Subcutaneous adipose tissue (tissue), 4 donors: Measurements from ENCODE around the gene KRTAP10-10. TPM values are rescaled to one million over a fixed set of nuclear protein-coding genes. Genes with fewer than 3 reads are reported as not detected.

ENCODE experiments used
- CTCF ChIP-seq: fragments of 450-650 bp; IDR thresholded peaks from one replicate; pipeline ENCODE4 v1.5.1; 2016; ENCODE audit warnings: low read depth, mild to moderate bottlenecking, control low read depth, antibody characterized with exemption, moderate library complexity
- total RNA-seq, 4 donors: library from RNA; depleted of rRNA; stranded (reverse); fragments of >200 nt; gene quantifications; one replicate each; pipeline ENCODE4 v1.1.0, GENCODE V29; 2016

The KRTAP10-10 gene
- total RNA-seq, 4 donors from 2014 or later, result not detected

GRCh38 chr21:44616591-44616926, 20.6 kb upstream of the KRTAP10-10 start:
- TF ChIP-seq CTCF, result no peak

GRCh38 chr21:44617071-44617501, 20.1 kb upstream of the KRTAP10-10 start:
- no peak for TF ChIP-seq CTCF

GRCh38 chr21:44618504-44618903, 18.7 kb upstream of the KRTAP10-10 start:
- TF ChIP-seq CTCF, result no peak

- TF ChIP-seq CTCF, result no peak
These were observed 18.2 kb upstream of the KRTAP10-10 start for GRCh38 chr21:44618909-44619308.

GRCh38 chr21:44619886-44620285, 17.3 kb upstream of the KRTAP10-10 start:
- no peak for TF ChIP-seq CTCF

GRCh38 chr21:44623575-44623974, 13.6 kb upstream of the KRTAP10-10 start:
- no peak for TF ChIP-seq CTCF

GRCh38 chr21:44625756-44626155, 11.4 kb upstream of the KRTAP10-10 start:
- TF ChIP-seq CTCF, result no peak

GRCh38 chr21:44626262-44626661, 10.9 kb upstream of the KRTAP10-10 start:
- no peak for TF ChIP-seq CTCF
